GM21786 (cell line): Measurements from ENCODE around the gene PGAM2.

Experiments used
- ATAC-seq: cut with Tn5 transposase; IDR thresholded peaks from one replicate; pipeline ENCODE4 v1.9.1; 2021; ENCODE audit not compliant: unreplicated experiment

PGAM2 gene

DNA sequence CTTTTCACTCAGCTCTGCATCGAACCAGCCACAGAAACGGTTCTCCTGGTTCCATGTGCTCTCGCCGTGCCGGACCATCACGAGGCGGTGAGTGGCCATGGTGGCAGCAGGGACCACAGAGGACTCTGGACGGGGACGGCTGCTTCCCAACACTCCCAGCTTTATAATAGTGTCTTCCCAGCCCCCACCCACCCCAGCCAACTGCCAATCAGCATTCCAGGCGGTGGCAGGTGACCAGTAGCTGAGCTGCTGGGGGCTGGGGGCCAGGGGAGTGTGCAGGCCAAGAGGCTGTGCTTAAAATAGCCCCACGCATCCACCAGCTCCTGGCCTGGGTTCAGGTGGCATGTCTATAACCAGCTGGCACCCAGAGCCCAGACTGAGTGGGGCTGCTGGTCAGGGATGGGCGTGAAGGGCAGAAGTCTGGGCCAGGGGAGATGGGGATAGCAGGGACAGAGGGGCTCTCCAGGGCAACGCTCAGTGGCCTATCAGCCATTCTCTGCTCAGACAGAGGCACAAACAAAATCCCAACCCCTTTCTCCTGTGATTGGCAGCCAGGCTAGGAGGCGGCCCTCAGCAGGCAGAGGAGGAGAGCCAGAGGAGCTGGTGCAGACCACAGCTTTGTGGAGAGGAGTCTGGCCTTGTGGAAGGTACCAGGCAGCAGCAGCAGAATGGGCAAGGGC lies at the start of gene PGAM2:
Gene PGAM2 (minus strand): TSS at position 137 of the 680 bp plus-strand sequence. CDS start 38 bp downstream, at position 99.
- no peak for ATAC-seq

- no peak for ATAC-seq
Observed at GRCh38 chr7:44114586-44115310, 49.4 kb upstream of the PGAM2 start.

- no peak for ATAC-seq
Observed at GRCh38 chr7:44113764-44114354, 48.5 kb upstream of the PGAM2 start.

- no peak for ATAC-seq
Observed at GRCh38 chr7:44112997-44113763, 47.8 kb upstream of the PGAM2 start.

DNA sequence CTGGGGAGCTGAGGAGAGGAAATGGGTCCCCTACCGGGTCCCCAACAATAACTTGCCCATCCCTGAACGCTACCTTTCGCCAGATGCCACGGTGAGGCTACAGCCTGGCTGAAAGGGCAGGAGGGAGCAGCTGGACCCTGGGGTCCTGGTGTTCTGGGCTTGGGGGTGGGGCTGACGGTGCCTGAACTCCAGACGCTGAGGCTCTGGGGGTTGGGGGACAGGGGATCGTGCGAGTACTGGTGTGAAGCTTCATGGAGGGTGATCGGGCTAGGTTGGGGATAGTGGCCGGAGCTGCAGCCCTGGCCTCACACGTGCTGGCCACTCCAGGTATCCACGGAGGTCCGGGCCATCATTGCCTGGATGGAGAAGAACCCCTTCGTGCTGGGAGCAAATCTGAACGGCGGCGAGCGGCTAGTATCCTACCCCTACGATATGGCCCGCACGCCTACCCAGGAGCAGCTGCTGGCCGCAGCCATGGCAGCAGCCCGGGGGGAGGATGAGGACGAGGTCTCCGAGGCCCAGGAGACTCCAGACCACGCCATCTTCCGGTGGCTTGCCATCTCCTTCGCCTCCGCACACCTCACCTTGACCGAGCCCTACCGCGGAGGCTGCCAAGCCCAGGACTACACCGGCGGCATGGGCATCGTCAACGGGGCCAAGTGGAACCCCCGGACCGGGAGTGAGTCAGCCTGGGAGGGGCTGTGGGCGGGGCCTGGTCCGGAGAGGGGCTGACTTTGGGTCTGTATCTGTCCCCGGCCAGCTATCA lies 47.0 kb upstream of the PGAM2 start:
- ATAC-seq, result no peak

DNA sequence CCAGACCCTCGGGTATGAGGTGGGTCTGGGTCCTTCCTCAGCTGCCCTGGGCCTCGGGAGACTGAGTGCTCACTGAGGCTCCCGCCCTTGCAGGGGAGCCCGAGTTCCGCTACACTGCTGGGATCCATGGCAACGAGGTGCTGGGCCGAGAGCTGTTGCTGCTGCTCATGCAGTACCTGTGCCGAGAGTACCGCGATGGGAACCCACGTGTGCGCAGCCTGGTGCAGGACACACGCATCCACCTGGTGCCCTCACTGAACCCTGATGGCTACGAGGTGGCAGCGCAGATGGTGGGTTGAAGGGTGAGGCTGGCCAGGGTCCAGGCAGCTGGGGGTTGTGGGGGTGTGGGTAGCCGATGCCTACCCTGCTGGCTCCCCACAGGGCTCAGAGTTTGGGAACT lies 46.4 kb upstream of the PGAM2 start:
- ATAC-seq, result no peak

DNA sequence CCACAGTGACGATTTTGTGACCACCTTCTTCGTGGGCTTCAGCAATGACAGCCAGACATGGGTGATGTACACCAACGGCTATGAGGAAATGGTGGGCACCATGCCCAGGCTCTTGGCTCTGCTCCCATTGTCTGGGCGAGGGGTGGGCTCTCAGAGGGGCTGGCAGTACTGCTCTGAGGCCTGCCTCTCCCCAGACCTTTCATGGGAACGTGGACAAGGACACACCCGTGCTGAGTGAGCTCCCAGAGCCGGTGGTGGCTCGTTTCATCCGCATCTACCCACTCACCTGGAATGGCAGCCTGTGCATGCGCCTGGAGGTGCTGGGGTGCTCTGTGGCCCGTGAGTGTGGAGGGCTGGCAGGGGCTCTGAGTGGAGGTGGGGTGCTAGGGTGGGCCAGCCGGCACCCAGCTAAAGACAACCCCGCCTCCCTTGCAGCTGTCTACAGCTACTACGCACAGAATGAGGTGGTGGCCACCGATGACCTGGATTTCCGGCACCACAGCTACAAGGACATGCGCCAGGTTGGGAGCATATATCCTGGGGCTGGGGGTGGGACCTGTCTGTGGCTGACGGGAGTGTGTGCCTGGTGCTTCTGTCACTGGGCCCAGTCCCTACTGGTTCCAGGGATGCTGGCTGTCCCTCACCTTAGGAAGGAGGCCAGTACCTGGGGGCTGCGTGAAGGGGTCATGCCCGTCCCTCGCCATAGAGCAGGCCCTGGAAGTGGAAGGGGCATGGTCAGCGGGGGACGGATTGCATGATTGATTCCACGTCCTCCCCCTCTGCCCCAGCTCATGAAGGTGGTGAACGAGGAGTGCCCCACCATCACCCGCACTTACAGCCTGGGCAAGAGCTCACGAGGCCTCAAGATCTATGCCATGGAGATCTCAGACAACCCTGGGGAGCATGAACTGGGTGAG lies 45.6 kb upstream of the PGAM2 start:
- ATAC-seq, result no peak

DNA sequence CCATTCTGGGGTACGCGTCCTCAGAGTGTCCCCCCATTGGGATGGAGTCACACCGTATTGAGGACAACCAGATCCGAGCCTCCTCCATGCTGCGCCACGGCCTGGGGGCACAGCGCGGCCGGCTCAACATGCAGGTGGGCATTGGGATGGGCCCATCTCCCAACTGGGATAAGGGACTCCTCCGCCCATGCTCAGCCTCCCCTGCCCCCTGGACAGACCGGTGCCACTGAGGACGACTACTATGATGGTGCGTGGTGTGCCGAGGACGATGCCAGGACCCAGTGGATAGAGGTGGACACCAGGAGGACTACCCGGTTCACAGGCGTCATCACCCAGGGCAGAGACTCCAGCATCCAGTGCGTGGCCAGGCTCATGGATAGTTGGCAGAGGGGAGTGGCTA lies 44.6 kb upstream of the PGAM2 start:
- no peak for ATAC-seq

GRCh38 chr7:44108768-44109750 lies 43.7 kb upstream of the PGAM2 start:
- no peak for ATAC-seq

DNA sequence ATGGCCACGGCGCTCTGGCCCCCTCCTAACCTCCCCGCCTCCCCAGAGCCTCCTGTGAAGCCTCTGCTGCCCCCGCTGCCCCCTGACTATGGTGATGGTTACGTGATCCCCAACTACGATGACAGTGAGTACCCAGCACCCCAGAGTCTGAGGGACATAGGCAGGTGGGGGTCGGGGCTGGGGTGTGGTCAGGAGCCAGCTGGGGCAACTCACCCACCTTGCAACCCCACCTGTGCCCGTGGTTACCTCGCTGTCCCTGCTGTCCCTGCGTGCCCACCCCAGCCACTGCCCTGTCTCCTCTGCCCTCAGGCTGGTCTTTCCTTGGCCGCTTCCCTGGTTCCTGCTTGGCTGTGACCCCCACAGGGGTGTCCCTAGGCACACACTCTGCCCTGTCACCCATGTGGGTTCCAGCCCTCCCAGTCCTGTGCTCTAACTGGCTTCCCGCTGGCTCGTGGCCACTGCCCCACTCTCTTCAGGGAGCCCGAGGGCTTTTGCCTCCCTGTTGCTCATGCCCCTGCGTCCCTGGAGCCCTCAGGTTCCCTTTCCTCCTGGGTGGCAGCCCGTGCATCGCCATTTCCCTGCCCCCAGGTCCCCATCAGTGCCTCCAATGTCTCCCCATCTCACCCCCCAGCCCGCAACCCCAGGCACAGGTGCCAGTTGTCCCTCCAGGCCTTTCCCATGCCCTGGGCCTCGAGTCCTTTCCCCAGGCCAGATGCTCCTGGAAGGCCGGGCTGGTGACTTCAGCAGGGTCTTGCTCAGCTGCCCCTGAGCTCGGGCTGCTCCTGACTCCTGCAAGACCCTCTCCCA lies 42.8 kb upstream of the PGAM2 start:
- ATAC-seq, result no peak

GRCh38 chr7:44107116-44107960 lies 42.0 kb upstream of the PGAM2 start:
- ATAC-seq, result no peak

- no peak for ATAC-seq
Observed at GRCh38 chr7:44106311-44107065, 41.1 kb upstream of the PGAM2 start.

GRCh38 chr7:44105832-44106231 lies 40.5 kb upstream of the PGAM2 start:
- no peak for ATAC-seq

- no peak for ATAC-seq
Observed at GRCh38 chr7:44104860-44105771, 39.7 kb upstream of the PGAM2 start.
